ENCODE data around the gene SH3BP2. TPM values are rescaled to one million over a fixed set of nuclear protein-coding genes. Genes with fewer than 3 reads are reported as not detected.

SH3BP2 gene
- total RNA-seq, 2 experiments from 2014 or later: 10.9 to 31.6 TPM

GRCh38 chr4:2837904-2838496, 45.1 kb downstream of the SH3BP2 start:
- TF ChIP-seq CTCF (conservative IDR thresholded peaks at IDR 0.05; ENCODE audit: low read length): no peak
- no peak for TF ChIP-seq EZH2phosphoT487 (IDR thresholded peaks at IDR 0.05; ENCODE audit: borderline replicate concordance, low read depth, low read length)
- BruUV-seq (replicated peaks): no TSS peak
- Histone ChIP-seq H3K4me2 (ENCODE audit: low read length) (peak overlapping the region; percentile 81), H3K4me3 (ENCODE audit: low read depth, low read length, poor library complexity, severe bottlenecking) (peak overlapping the region; percentile 56), H3K9me2 (ENCODE audit: insufficient read depth, low read length) (no peaks in the 10 kb centered on the region), H2AFZ (ENCODE audit: low read length) (peak overlapping the region; percentile 87), H3K4me1 (ENCODE audit: insufficient read depth, low read length, poor library complexity, severe bottlenecking) (peaks cover 54% of the 10 kb centered on the region), H3K79me2 (ENCODE audit: insufficient read depth, low read depth, low read length) (no peaks in the 10 kb centered on the region), H4K20me1 (ENCODE audit: insufficient read depth, low read length) (no peaks in the 10 kb centered on the region; the same call in 1 of the 2 replicates), H3K9me3 (ENCODE audit: low read length) (no peaks in the 10 kb centered on the region), H3K36me3 (ENCODE audit: insufficient read depth, low read length) (no peaks in the 10 kb centered on the region), H3K27ac (ENCODE audit: low read depth, low read length, poor library complexity, severe bottlenecking) (peak overlapping the region; percentile 70)
- ChIA-PET POLR2A (interaction anchor here (0.8 to 2.6 kb wide), 4 partner anchors 9 to 52 kb away, joined by 3 to 13 read pairs (median 4); no protein-coding TSS in a partner anchor), CTCF (ENCODE audit: unreplicated experiment) (no interaction called here)
- DNase-seq (ENCODE audit: low spot score): peak; percentile 82
- intact Hi-C loops (cut with micrococcal nuclease; ENCODE audit: unreplicated experiment): loop anchor here (5.0 kb wide), 1 partner anchor 94 kb away; no protein-coding TSS in a partner anchor

DNA sequence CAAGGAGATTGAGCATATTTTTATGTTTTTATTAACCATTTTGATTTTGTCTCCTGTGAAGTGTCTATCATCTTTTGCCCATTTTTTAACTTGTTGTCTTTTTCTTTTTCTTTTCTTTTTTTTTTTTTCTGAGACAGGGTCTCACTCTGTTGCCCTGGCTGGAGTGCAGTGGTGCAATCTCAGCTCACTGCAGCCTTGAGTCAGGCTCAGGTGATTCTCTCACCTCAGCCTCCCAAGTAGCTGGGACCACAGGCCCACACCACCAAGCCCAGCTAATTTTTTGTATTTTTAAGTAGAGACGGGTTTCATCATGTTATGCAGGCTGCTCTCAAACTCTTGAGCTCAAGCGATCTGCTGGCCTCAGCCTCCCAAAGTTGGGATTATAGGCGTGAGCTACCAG, 46.2 kb downstream of the SH3BP2 start:
- H3K4me1 ChIP-seq (ENCODE audit: insufficient read depth, low read length, poor library complexity, severe bottlenecking): peaks cover 46% of the 10 kb centered on the region
- ChIA-PET POLR2A (interaction anchor here (0.7 to 2.6 kb wide), 5 partner anchors 9 to 419 kb away, joined by 3 to 13 read pairs (median 3); no protein-coding TSS in a partner anchor), CTCF (ENCODE audit: unreplicated experiment) (no interaction called here)
- DNase-seq (ENCODE audit: low spot score): no peak
- intact Hi-C loops (cut with micrococcal nuclease; ENCODE audit: unreplicated experiment): loop anchor here (5.0 kb wide), 1 partner anchor 93 kb away; no protein-coding TSS in a partner anchor
- peak overlapping the region; percentile 56 for H3K4me3 ChIP-seq (ENCODE audit: low read depth, low read length, poor library complexity, severe bottlenecking)
- peak overlapping the region; percentile 87; the same call in 1 of the 2 replicates for H2AFZ ChIP-seq (ENCODE audit: low read length)
- no peaks in the 10 kb centered on the region; the same call in 1 of the 2 replicates for H4K20me1 ChIP-seq (ENCODE audit: insufficient read depth, low read length)
- peak overlapping the region; percentile 81; the same call in 1 of the 2 replicates for H3K4me2 ChIP-seq (ENCODE audit: low read length)
- H3K36me3 ChIP-seq (ENCODE audit: insufficient read depth, low read length): no peaks in the 10 kb centered on the region
- no peaks in the 10 kb centered on the region for H3K79me2 ChIP-seq (ENCODE audit: insufficient read depth, low read depth, low read length)
- TF ChIP-seq CTCF (conservative IDR thresholded peaks at IDR 0.05; ENCODE audit: low read length): no peak
- no peak for TF ChIP-seq EZH2phosphoT487 (IDR thresholded peaks at IDR 0.05; ENCODE audit: borderline replicate concordance, low read depth, low read length)
- no TSS peak for BruUV-seq (replicated peaks)
- H3K9me3 ChIP-seq (ENCODE audit: low read length): no peaks in the 10 kb centered on the region
- H3K9me2 ChIP-seq (ENCODE audit: insufficient read depth, low read length): no peaks in the 10 kb centered on the region
- H3K27ac ChIP-seq (ENCODE audit: low read depth, low read length, poor library complexity, severe bottlenecking): no peak overlapping the region

Data from OCI-LY7 (cell line).